ENCODE results near the gene ZNF2.

ZNF2 gene

GRCh38 chr2:95159690-95160449 is 5.7 kb upstream of the ZNF2 start, which contains the start of gene ZNF514:
Gene ZNF514, minus strand, starts transcription at chr2:95159848. Its CDS starts 6,595 bp downstream, at chr2:95153253.
- H3K4me1 ChIP-seq (ENCODE audit: control insufficient read depth, insufficient read depth, low read length) = no peaks in the 10 kb centered on the region
- TF ChIP-seq KLF9 (tag by site-specific recombination; IDR thresholded peaks at IDR 0.05; ENCODE audit: low read depth) (peak; percentile 32; the same call in 1 of the 2 replicates), ZNF335 (tag by site-specific recombination; conservative IDR thresholded peaks at IDR 0.05) (peak; percentile 71), ZBTB26 (tag by site-specific recombination; optimal IDR thresholded peaks at IDR 0.05) (peak; percentile 61), ZNF677 (tag by site-specific recombination; IDR thresholded peaks at IDR 0.05) (peak; percentile 87), TRIM28 (IDR thresholded peaks at IDR 0.05; ENCODE audit: borderline replicate concordance, low read length) (no peak)
- TF ChIP-seq, protein P1, sequence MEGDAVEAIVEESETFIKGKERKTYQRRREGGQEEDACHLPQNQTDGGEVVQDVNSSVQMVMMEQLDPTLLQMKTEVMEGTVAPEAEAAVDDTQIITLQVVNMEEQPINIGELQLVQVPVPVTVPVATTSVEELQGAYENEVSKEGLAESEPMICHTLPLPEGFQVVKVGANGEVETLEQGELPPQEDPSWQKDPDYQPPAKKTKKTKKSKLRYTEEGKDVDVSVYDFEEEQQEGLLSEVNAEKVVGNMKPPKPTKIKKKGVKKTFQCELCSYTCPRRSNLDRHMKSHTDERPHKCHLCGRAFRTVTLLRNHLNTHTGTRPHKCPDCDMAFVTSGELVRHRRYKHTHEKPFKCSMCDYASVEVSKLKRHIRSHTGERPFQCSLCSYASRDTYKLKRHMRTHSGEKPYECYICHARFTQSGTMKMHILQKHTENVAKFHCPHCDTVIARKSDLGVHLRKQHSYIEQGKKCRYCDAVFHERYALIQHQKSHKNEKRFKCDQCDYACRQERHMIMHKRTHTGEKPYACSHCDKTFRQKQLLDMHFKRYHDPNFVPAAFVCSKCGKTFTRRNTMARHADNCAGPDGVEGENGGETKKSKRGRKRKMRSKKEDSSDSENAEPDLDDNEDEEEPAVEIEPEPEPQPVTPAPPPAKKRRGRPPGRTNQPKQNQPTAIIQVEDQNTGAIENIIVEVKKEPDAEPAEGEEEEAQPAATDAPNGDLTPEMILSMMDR (tag by site-specific recombination; IDR thresholded peaks at IDR 0.05) = no peak
- no peaks in the 10 kb centered on the region for H3K9me3 ChIP-seq (ENCODE audit: control insufficient read depth, insufficient read depth, low read depth, low read length)
- H3K4me3 ChIP-seq (ENCODE audit: low read depth, low read length) = peak within 1 kb of the TSS; percentile 61
- peak within 1 kb of the TSS; percentile 60 for H3K27ac ChIP-seq (ENCODE audit: extremely low read depth, low read depth, low read length)
- CTCF ChIA-PET = interaction anchor here (1.0 kb wide), 1 partner anchor 45 kb away, joined by 3 read pairs; no protein-coding TSS in a partner anchor
- H3K36me3 ChIP-seq (ENCODE audit: control insufficient read depth in 2 of 2, insufficient read depth in 1 of 2, low read length in 2 of 2) = peaks cover 0 to 41% of the 10 kb centered on the region in 2 experiments; a peak in 2 of 3 replicates
- POLR2A ChIA-PET = interaction anchor here (0.5 to 1.4 kb wide), 3 partner anchors 8 to 103 kb away, joined by 3 to 4 read pairs (median 3); no protein-coding TSS in a partner anchor

- CTCF ChIA-PET = interaction anchor here (1.5 kb wide), 1 partner anchor 50 kb away, joined by 8 read pairs; no protein-coding TSS in a partner anchor
- Histone ChIP-seq H3K9me3 (ENCODE audit: control insufficient read depth, insufficient read depth, low read depth, low read length) (no peaks in the 10 kb centered on the region), H3K36me3 (ENCODE audit: control insufficient read depth in 2 of 2, insufficient read depth in 1 of 2, low read length in 2 of 2) (peaks cover 0 to 6% of the 10 kb centered on the region in 2 experiments; a peak in 1 of 3 replicates), H3K4me3 (ENCODE audit: low read depth, low read length) (peak overlapping the region; percentile 98), H3K4me1 (ENCODE audit: control insufficient read depth, insufficient read depth, low read length) (no peaks in the 10 kb centered on the region), H3K27ac (ENCODE audit: extremely low read depth, low read depth, low read length) (peak overlapping the region; percentile 53; the same call in 1 of the 2 replicates)
- POLR2A ChIA-PET = interaction anchor here (1.1 to 1.2 kb wide), 2 partner anchors 43 to 169 kb away, joined by 3 to 9 read pairs; partner anchors contain the start of gene MRPS5
- TF ChIP-seq ZNF121 (tag by site-specific recombination; IDR thresholded peaks at IDR 0.05) = no peak
- no peak for TF ChIP-seq ZNF596 (tag by site-specific recombination; IDR thresholded peaks at IDR 0.05)
- TF ChIP-seq TRIM28 (IDR thresholded peaks at IDR 0.05; ENCODE audit: borderline replicate concordance, low read length) = no peak
- TF ChIP-seq, protein P2, sequence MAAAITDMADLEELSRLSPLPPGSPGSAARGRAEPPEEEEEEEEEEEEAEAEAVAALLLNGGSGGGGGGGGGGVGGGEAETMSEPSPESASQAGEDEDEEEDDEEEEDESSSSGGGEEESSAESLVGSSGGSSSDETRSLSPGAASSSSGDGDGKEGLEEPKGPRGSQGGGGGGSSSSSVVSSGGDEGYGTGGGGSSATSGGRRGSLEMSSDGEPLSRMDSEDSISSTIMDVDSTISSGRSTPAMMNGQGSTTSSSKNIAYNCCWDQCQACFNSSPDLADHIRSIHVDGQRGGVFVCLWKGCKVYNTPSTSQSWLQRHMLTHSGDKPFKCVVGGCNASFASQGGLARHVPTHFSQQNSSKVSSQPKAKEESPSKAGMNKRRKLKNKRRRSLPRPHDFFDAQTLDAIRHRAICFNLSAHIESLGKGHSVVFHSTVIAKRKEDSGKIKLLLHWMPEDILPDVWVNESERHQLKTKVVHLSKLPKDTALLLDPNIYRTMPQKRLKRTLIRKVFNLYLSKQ (tag by site-specific recombination; IDR thresholded peaks at IDR 0.05; ENCODE audit: borderline replicate concordance) = no peak
- no peak for TF ChIP-seq ZNF114 (tag by site-specific recombination; IDR thresholded peaks at IDR 0.05)
- no peak for TF ChIP-seq PRDM6 (tag by site-specific recombination; IDR thresholded peaks at IDR 0.05)
- TF ChIP-seq SALL2 (tag by site-specific recombination; IDR thresholded peaks at IDR 0.05; ENCODE audit: borderline replicate concordance) = no peak
- TF ChIP-seq, protein P3, sequence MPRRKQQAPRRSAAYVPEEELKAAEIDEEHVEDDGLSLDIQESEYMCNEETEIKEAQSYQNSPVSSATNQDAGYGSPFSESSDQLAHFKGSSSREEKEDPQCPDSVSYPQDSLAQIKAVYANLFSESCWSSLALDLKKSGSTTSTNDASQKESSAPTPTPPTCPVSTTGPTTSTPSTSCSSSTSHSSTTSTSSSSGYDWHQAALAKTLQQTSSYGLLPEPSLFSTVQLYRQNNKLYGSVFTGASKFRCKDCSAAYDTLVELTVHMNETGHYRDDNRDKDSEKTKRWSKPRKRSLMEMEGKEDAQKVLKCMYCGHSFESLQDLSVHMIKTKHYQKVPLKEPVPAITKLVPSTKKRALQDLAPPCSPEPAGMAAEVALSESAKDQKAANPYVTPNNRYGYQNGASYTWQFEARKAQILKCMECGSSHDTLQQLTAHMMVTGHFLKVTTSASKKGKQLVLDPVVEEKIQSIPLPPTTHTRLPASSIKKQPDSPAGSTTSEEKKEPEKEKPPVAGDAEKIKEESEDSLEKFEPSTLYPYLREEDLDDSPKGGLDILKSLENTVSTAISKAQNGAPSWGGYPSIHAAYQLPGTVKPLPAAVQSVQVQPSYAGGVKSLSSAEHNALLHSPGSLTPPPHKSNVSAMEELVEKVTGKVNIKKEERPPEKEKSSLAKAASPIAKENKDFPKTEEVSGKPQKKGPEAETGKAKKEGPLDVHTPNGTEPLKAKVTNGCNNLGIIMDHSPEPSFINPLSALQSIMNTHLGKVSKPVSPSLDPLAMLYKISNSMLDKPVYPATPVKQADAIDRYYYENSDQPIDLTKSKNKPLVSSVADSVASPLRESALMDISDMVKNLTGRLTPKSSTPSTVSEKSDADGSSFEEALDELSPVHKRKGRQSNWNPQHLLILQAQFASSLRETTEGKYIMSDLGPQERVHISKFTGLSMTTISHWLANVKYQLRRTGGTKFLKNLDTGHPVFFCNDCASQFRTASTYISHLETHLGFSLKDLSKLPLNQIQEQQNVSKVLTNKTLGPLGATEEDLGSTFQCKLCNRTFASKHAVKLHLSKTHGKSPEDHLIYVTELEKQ (tag by site-specific recombination; IDR thresholded peaks at IDR 0.05; ENCODE audit: borderline replicate concordance) = no peak
- TF ChIP-seq ZNF184 (tag by site-specific recombination; IDR thresholded peaks at IDR 0.05) = no peak
- TF ChIP-seq, protein P4, sequence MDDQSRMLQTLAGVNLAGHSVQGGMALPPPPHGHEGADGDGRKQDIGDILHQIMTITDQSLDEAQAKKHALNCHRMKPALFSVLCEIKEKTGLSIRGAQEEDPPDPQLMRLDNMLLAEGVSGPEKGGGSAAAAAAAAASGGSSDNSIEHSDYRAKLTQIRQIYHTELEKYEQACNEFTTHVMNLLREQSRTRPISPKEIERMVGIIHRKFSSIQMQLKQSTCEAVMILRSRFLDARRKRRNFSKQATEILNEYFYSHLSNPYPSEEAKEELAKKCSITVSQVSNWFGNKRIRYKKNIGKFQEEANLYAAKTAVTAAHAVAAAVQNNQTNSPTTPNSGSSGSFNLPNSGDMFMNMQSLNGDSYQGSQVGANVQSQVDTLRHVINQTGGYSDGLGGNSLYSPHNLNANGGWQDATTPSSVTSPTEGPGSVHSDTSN (CRISPR knock-in tag; IDR thresholded peaks at IDR 0.05) = no peak
- TF ChIP-seq ZNF341 (tag by site-specific recombination; IDR thresholded peaks at IDR 0.05; ENCODE audit: low read depth) = no peak
- TF ChIP-seq ZNF157 (tag by site-specific recombination; IDR thresholded peaks at IDR 0.05) = no peak
Observed at GRCh38 chr2:95165030-95165370, 609 bp upstream of the ZNF2 start.

All from HEK293 (cell line).